HG03045 (cell line): Measurements from ENCODE around the gene ZNF606.

Source experiments
- ATAC-seq: cut with Tn5 transposase; IDR thresholded peaks from one replicate; pipeline ENCODE4 v1.9.1; 2021; ENCODE audit warnings: mild to moderate bottlenecking, moderate library complexity; ENCODE audit not compliant: unreplicated experiment

Gene ZNF606

GRCh38 chr19:58002384-58003173, at the start of gene ZNF606:
Gene ZNF606 (minus strand): TSS chr19:58002820. CDS start chr19:58001319, 1,501 bp downstream.
- ATAC-seq: peak; percentile 93

- no peak for ATAC-seq
Observed at GRCh38 chr19:58052256-58052655, 49.6 kb upstream of the ZNF606 start.

GRCh38 chr19:58047672-58048071, 45.1 kb upstream of the ZNF606 start:
- ATAC-seq: no peak

- no peak for ATAC-seq
Observed at GRCh38 chr19:58046856-58047255, 44.2 kb upstream of the ZNF606 start.

GRCh38 chr19:58045411-58046050, 42.9 kb upstream of the ZNF606 start:
- ATAC-seq: no peak

GRCh38 chr19:58044886-58045285, 42.3 kb upstream of the ZNF606 start:
- ATAC-seq: no peak

GRCh38 chr19:58044391-58044790, 41.8 kb upstream of the ZNF606 start:
- no peak for ATAC-seq

- no peak for ATAC-seq
Observed at GRCh38 chr19:58042495-58043340, 40.1 kb upstream of the ZNF606 start.

- no peak for ATAC-seq
Observed at GRCh38 chr19:58040751-58041525, 38.3 kb upstream of the ZNF606 start.

- ATAC-seq: no peak
Observed at GRCh38 chr19:58038688-58039204, 36.1 kb upstream of the ZNF606 start.

- ATAC-seq: no peak
Observed at GRCh38 chr19:58037927-58038687, 35.5 kb upstream of the ZNF606 start.

- no peak for ATAC-seq
Observed at GRCh38 chr19:58035863-58036262, 33.2 kb upstream of the ZNF606 start.

GRCh38 chr19:58034477-58034793, 31.8 kb upstream of the ZNF606 start:
- no peak for ATAC-seq

- no peak for ATAC-seq
Observed at GRCh38 chr19:58033741-58034476, 31.3 kb upstream of the ZNF606 start, which contains the start of gene ZSCAN1. Gene ZSCAN1 (plus strand): TSS chr19:58034025. CDS start chr19:58037837, 3,812 bp downstream.

GRCh38 chr19:58024661-58025060, 22.0 kb upstream of the ZNF606 start:
- ATAC-seq: no peak

- no peak for ATAC-seq
Observed at GRCh38 chr19:58022283-58022660, 19.7 kb upstream of the ZNF606 start.

- ATAC-seq: no peak
Observed at GRCh38 chr19:58021541-58022282, 19.1 kb upstream of the ZNF606 start.

GRCh38 chr19:58020129-58020528, 17.5 kb upstream of the ZNF606 start:
- no peak for ATAC-seq
